Vagina (tissue), 2 donors: ENCODE results near the gene CAMK4.

Experiments used
- CTCF ChIP-seq, 3 experiments: fragments of 450-650 bp in 2 of 3; fragments of 200-600 bp in 1 of 3; sonication (generic) in 1 of 3; IDR thresholded peaks; one replicate each; pipeline ENCODE4 v1.5.1; 2017 to 2019; ENCODE audit warnings: antibody characterized with exemption in 3 of 3, mild to moderate bottlenecking in 2 of 3, moderate library complexity in 2 of 3
- POLR2A ChIP-seq, 2 donors: fragments of 450-650 bp; IDR thresholded peaks; one replicate each; pipeline ENCODE4 v1.6.1; 2017; ENCODE audit warnings: antibody characterized with exemption in 2 of 2, mild to moderate bottlenecking in 2 of 2, moderate library complexity in 2 of 2

DNA sequence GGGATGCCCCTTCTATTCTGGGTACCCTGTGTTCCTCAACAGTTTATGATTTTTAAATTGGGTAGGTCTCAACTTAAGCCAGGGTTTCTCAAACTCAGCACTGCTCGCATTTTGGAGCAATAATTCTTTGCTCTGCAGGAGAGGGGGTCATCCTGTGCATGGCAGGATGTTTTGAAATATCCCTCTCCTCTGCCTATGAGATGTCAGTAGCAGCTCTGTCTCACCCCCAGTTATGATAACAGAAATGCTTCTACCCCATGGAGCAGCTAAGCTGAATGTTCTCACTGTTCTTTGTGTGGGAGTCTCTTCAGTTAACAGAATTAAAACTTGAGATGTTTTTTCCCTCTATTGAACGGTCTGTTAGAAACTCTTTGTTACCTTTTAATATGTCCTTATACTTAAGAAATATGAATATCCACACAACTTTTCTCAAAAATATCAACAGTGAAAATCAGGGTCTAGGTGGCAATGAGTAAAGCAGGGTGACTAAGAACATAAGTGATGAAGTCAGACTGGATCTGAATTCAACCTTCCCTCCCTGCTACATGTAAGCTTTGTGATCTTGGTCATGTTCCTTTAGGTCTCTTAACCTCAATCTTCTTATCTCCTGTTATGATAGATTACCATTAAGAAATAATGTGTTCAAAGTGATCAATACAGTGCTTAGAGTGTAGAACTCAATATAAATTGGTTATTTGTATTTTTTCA, 89.0 kb downstream of the CAMK4 start:
- TF ChIP-seq CTCF (IDR thresholded peaks at IDR 0.05): no peak
- TF ChIP-seq POLR2A (IDR thresholded peaks at IDR 0.05): no peak
